Measurements from ENCODE around the gene LTBP3. TPM values are rescaled to one million over a fixed set of nuclear protein-coding genes. Genes with fewer than 3 reads are reported as not detected.

The LTBP3 gene
- total RNA-seq, 1 donor from 2014 or later = 25.0 TPM

GRCh38 chr11:65536412-65537295, 21.5 kb downstream of the LTBP3 start:
- intact Hi-C loops (cut with micrococcal nuclease) = no loop called here
- H3K9me3 Mint-ChIP-seq = no peaks in the 10 kb centered on the region
- POLR2A ChIA-PET = interaction anchor here (1.1 to 1.3 kb wide), 2 partner anchors 12 to 20 kb away, joined by 3 to 5 read pairs; partner anchors contain the start of gene SCYL1
- no peak overlapping the region for H3K4me3 Mint-ChIP-seq
- DNase-seq = no peak
- no peak for TF ChIP-seq CTCF (IDR thresholded peaks at IDR 0.05)
- H3K27me3 Mint-ChIP-seq = no peaks in the 10 kb centered on the region
- ATAC-seq (ENCODE audit: low read depth) = no peak
- CTCF ChIA-PET = interaction anchor here (1.1 to 1.7 kb wide), 2 partner anchors 52 to 57 kb away, joined by 4 to 6 read pairs; no protein-coding TSS in a partner anchor
- peaks cover 56% of the 10 kb centered on the region for H3K36me3 Mint-ChIP-seq (ENCODE audit: low read depth)
- H3K4me1 Mint-ChIP-seq = peaks cover 13% of the 10 kb centered on the region
- no peak overlapping the region for H3K27ac Mint-ChIP-seq

DNA sequence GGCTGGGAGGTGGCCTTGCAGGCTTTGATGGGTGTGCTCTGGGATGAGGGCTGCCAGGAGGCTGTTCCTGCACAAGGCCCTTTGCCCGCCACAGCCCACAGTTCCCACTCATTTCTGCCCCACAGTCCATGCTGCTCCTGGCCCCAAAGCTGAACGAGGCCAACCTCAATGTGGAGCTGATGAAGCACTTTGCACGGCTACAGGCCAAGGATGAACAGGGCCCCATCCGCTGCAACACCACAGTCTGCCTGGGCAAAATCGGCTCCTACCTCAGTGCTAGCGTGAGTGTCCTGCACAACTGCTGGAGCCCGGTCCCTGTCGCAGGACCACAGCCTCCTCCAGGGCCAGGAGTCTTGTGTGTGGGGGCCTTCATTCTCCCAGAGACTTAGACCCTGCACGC, 23.1 kb downstream of the LTBP3 start:
- no peak overlapping the region for H3K4me3 Mint-ChIP-seq
- no peaks in the 10 kb centered on the region for H3K4me1 Mint-ChIP-seq
- ChIA-PET POLR2A (interaction anchor here (1.3 kb wide), 1 partner anchor 10 kb away, joined by 5 read pairs; the partner anchor contains the start of gene SCYL1), CTCF (interaction anchor here (1.7 kb wide), 1 partner anchor 53 kb away, joined by 6 read pairs; no protein-coding TSS in a partner anchor)
- ATAC-seq (ENCODE audit: low read depth) (no peak), DNase-seq (no peak)
- no peak for TF ChIP-seq CTCF (IDR thresholded peaks at IDR 0.05)
- no peaks in the 10 kb centered on the region for H3K27me3 Mint-ChIP-seq
- no peaks in the 10 kb centered on the region for H3K9me3 Mint-ChIP-seq
- H3K27ac Mint-ChIP-seq = no peak overlapping the region
- intact Hi-C loops (cut with micrococcal nuclease) = no loop called here
- H3K36me3 Mint-ChIP-seq (ENCODE audit: low read depth) = peaks cover 69% of the 10 kb centered on the region

DNA sequence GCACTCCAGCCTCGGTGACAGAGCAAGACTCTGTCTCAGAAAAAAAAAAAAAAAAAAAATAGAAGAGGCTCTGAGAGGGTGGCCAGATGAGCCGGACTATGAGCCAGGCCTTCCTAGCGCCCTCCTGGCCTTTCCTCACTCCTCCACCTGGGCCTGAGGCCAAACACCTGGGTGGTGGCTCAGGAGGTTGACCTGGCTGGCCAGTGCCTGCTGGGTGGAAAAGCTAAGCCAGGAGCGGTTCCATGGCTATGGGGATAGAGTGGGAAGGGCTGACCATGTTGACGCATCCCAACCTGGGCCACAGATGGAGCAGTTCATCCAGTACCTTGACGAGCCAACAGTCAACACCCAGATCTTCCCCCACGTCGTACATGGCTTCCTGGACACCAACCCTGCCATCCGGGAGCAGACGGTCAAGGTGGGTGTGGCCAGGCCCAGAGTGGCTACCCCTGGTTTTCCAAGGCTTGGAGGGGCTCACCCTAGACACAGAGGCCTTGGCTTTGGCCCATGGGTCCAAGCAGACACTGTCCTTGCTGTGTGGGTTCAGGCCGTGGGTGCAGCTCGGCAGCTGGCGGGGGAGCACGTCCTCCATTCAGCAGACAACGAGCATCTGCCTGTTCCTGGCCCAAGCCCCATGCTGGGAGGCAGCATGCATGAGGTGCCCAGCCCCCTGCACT, 25.6 kb downstream of the LTBP3 start:
- no peaks in the 10 kb centered on the region for H3K9me3 Mint-ChIP-seq
- intact Hi-C loops (cut with micrococcal nuclease) = no loop called here
- peaks cover 73% of the 10 kb centered on the region for H3K36me3 Mint-ChIP-seq (ENCODE audit: low read depth)
- H3K4me1 Mint-ChIP-seq = peaks cover 2% of the 10 kb centered on the region
- no peak for TF ChIP-seq CTCF (IDR thresholded peaks at IDR 0.05)
- no peaks in the 10 kb centered on the region for H3K27me3 Mint-ChIP-seq
- H3K4me3 Mint-ChIP-seq = no peak overlapping the region
- no peak for ATAC-seq (ENCODE audit: low read depth)
- DNase-seq = no peak
- no peak overlapping the region for H3K27ac Mint-ChIP-seq
- ChIA-PET CTCF (no interaction called here), POLR2A (interaction anchor here (0.6 kb wide), 2 partner anchors 319 to 551 kb away, joined by 3 to 4 read pairs; no protein-coding TSS in a partner anchor)

- intact Hi-C loops (cut with micrococcal nuclease) = no loop called here
- CTCF ChIA-PET = no interaction called here
- ATAC-seq (ENCODE audit: low read depth) = no peak
- TF ChIP-seq CTCF (IDR thresholded peaks at IDR 0.05) = no peak
- H3K9me3 Mint-ChIP-seq = no peaks in the 10 kb centered on the region
- no peaks in the 10 kb centered on the region for H3K27me3 Mint-ChIP-seq
- peaks cover 17% of the 10 kb centered on the region for H3K4me1 Mint-ChIP-seq
- DNase-seq = no peak
- no peak overlapping the region for H3K27ac Mint-ChIP-seq
- peaks cover 67% of the 10 kb centered on the region for H3K36me3 Mint-ChIP-seq (ENCODE audit: low read depth)
- POLR2A ChIA-PET = interaction anchor here (1.2 kb wide), 1 partner anchor 31 kb away, joined by 4 read pairs; the partner anchor contains the start of gene MALAT1
- H3K4me3 Mint-ChIP-seq = no peak overlapping the region
Measured at GRCh38 chr11:65530157-65530496, 28.0 kb downstream of the LTBP3 start.

All from activated B cell treated with CpG ODN at 0.5 μM for 24 hours (primary cell).